ENCODE results near the gene PIK3AP1.

DNA sequence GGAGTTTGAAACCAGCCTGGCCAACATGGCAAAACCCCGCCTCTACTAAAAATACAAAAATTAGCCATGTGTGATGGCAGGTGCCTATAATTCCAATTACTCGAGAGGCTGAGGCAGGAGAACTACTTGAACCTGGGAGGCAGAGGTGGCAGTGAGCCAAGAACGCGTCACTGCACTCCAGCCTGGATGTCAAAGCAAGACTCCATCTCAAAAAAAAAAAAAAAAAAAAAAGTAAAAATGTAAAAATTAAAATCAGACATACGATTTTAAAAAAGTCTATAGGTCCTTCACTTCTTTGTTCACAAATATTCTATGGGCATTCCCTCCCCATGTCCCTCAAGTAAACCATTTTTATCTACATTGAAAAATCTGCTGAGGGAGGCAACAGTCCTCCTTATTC, 171.7 kb downstream of the PIK3AP1 start:
- TF ChIP-seq, protein P1, sequence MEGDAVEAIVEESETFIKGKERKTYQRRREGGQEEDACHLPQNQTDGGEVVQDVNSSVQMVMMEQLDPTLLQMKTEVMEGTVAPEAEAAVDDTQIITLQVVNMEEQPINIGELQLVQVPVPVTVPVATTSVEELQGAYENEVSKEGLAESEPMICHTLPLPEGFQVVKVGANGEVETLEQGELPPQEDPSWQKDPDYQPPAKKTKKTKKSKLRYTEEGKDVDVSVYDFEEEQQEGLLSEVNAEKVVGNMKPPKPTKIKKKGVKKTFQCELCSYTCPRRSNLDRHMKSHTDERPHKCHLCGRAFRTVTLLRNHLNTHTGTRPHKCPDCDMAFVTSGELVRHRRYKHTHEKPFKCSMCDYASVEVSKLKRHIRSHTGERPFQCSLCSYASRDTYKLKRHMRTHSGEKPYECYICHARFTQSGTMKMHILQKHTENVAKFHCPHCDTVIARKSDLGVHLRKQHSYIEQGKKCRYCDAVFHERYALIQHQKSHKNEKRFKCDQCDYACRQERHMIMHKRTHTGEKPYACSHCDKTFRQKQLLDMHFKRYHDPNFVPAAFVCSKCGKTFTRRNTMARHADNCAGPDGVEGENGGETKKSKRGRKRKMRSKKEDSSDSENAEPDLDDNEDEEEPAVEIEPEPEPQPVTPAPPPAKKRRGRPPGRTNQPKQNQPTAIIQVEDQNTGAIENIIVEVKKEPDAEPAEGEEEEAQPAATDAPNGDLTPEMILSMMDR (IDR thresholded peaks at IDR 0.05; ENCODE audit: insufficient read depth, low read length), result no peak
- TF ChIP-seq GABPA (IDR thresholded peaks at IDR 0.05; ENCODE audit: low read depth), result no peak
- TF ChIP-seq, protein P2, sequence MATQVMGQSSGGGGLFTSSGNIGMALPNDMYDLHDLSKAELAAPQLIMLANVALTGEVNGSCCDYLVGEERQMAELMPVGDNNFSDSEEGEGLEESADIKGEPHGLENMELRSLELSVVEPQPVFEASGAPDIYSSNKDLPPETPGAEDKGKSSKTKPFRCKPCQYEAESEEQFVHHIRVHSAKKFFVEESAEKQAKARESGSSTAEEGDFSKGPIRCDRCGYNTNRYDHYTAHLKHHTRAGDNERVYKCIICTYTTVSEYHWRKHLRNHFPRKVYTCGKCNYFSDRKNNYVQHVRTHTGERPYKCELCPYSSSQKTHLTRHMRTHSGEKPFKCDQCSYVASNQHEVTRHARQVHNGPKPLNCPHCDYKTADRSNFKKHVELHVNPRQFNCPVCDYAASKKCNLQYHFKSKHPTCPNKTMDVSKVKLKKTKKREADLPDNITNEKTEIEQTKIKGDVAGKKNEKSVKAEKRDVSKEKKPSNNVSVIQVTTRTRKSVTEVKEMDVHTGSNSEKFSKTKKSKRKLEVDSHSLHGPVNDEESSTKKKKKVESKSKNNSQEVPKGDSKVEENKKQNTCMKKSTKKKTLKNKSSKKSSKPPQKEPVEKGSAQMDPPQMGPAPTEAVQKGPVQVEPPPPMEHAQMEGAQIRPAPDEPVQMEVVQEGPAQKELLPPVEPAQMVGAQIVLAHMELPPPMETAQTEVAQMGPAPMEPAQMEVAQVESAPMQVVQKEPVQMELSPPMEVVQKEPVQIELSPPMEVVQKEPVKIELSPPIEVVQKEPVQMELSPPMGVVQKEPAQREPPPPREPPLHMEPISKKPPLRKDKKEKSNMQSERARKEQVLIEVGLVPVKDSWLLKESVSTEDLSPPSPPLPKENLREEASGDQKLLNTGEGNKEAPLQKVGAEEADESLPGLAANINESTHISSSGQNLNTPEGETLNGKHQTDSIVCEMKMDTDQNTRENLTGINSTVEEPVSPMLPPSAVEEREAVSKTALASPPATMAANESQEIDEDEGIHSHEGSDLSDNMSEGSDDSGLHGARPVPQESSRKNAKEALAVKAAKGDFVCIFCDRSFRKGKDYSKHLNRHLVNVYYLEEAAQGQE (IDR thresholded peaks at IDR 0.05; ENCODE audit: insufficient replicate concordance, low read depth), result no peak
